Spleen (tissue), 7 donors: ENCODE results near the gene CBLL2.

ENCODE experiments used
- POLR2A ChIP-seq, 3 donors: fragments of 450-650 bp; IDR thresholded peaks; one replicate each; pipeline ENCODE4 v1.5.1; 2017; ENCODE audit warnings: antibody characterized with exemption in 3 of 3, mild to moderate bottlenecking in 1 of 3
- POLR2AphosphoS5 ChIP-seq, 3 donors: sonication (generic); formaldehyde crosslinking; IDR thresholded peaks; one replicate each; pipeline ENCODE4 v1.5.1; 2017; ENCODE audit warnings: antibody characterized with exemption in 3 of 3
- TF ChIP-seq, protein P1 (sequence below), 11 experiments: fragments of 200-600 bp in 7 of 11; fragments of 450-650 bp in 4 of 11; sonication (generic) in 4 of 11; IDR thresholded peaks in 8 of 11; conservative IDR thresholded peaks in 3 of 11; 1 replicate in 7 of 11; 2 replicates in 4 of 11; pipeline versions ENCODE4 v1.4.0 to v1.8.0; 2016 to 2021; ENCODE audit warnings: antibody characterized with exemption in 11 of 11, inconsistent platforms in 4 of 11, mild to moderate bottlenecking in 1 of 11
- donor health status: DM: no; HTN: no; CAD: no; lungs with moderate emphysema.
- donor health status: DM: no; HTN: no; CAD: no.
- donor health status: DM: no; HTN: no; CAD: no.

GRCh38 chrX:22249371-22249770, 23.3 kb upstream of the CBLL2 start:
- TF ChIP-seq, protein P1, sequence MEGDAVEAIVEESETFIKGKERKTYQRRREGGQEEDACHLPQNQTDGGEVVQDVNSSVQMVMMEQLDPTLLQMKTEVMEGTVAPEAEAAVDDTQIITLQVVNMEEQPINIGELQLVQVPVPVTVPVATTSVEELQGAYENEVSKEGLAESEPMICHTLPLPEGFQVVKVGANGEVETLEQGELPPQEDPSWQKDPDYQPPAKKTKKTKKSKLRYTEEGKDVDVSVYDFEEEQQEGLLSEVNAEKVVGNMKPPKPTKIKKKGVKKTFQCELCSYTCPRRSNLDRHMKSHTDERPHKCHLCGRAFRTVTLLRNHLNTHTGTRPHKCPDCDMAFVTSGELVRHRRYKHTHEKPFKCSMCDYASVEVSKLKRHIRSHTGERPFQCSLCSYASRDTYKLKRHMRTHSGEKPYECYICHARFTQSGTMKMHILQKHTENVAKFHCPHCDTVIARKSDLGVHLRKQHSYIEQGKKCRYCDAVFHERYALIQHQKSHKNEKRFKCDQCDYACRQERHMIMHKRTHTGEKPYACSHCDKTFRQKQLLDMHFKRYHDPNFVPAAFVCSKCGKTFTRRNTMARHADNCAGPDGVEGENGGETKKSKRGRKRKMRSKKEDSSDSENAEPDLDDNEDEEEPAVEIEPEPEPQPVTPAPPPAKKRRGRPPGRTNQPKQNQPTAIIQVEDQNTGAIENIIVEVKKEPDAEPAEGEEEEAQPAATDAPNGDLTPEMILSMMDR (IDR thresholded peaks at IDR 0.05 in 8 of 11, conservative IDR thresholded peaks at IDR 0.05 in 3 of 11): no peak
- no peak for TF ChIP-seq POLR2A (IDR thresholded peaks at IDR 0.05)
- TF ChIP-seq POLR2AphosphoS5 (IDR thresholded peaks at IDR 0.05): no peak
